GM23248 (cell line): ENCODE data around the gene BCR.

ENCODE experiments used
- EZH2 ChIP-seq: fragments of 200-600 bp; sonication (generic); IDR thresholded peaks from 2 replicates; pipeline ENCODE4 v1.6.1; 2018; ENCODE audit warnings: antibody characterized with exemption, mild to moderate bottlenecking; ENCODE audit not compliant: insufficient read depth, poor library complexity, severe bottlenecking
- EZH2phosphoT487 ChIP-seq: fragments of 200-600 bp; sonication (generic); IDR thresholded peaks from 2 replicates; pipeline ENCODE4 v1.6.1; 2018; ENCODE audit warnings: antibody characterized with exemption, moderate library complexity, mild to moderate bottlenecking, low read depth; ENCODE audit not compliant: insufficient read depth

GRCh38 chr22:23287136-23288095 is 107.1 kb downstream of the BCR start:
- TF ChIP-seq EZH2: no peak
- no peak for TF ChIP-seq EZH2phosphoT487
